SK-MEL-5 (cell line): ENCODE data around the gene TSHB. TPM values are rescaled to one million over a fixed set of nuclear protein-coding genes. Genes with fewer than 3 reads are reported as not detected.

Experiments
- DNase-seq: peaks from one replicate; pipeline ENCODE4 v3.0.0-alpha.2; 2016; ENCODE audit warnings: low read depth, low spot score
- in situ Hi-C: cut with HindIII; loops from 2 replicates; pipeline ENCODE4 v1.10.0; 2016; ENCODE audit warnings: low sequenced_read_pairs, high pct_unique_total_duplicates, low pct_unique_long_range_greater_than_20kb
- total RNA-seq: library from RNA; depleted of rRNA; stranded (reverse); fragments of >200 nt; shearing (Covaris generic); gene quantifications from 2 replicates; pipeline ENCODE4 v1.2.3, GENCODE V29; 2014; rRNA removed

Gene TSHB
- total RNA-seq, 1 experiment from 2014 or later = not detected

GRCh38 chr1:115076384-115076915, 46.8 kb downstream of the TSHB start:
- no peak for DNase-seq
- in situ Hi-C loops = no loop called here

- DNase-seq = no peak
- in situ Hi-C loops = no loop called here
Observed at GRCh38 chr1:115077286-115077983, 47.8 kb downstream of the TSHB start.

GRCh38 chr1:115077984-115078330, 48.3 kb downstream of the TSHB start:
- no peak for DNase-seq
- in situ Hi-C loops = no loop called here

DNA sequence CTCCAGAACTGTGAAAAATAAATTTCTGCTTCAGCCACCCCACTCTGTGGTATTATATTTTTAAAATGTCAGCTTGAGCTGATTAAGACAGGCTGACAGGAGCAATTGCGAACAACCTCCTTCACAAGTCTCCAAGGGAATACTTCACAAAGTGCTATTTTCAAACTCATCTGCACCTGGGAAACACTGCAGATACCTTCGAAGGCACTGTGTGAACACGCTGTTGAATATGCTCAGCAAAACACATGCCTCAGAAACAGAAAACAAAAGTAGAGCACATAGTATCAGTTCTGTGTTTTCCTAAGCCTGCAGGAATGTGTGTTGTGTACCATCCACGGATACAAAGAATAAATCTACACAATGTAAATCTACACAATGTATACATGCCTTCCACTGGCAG, 49.1 kb downstream of the TSHB start:
- in situ Hi-C loops = no loop called here
- no peak for DNase-seq

DNA sequence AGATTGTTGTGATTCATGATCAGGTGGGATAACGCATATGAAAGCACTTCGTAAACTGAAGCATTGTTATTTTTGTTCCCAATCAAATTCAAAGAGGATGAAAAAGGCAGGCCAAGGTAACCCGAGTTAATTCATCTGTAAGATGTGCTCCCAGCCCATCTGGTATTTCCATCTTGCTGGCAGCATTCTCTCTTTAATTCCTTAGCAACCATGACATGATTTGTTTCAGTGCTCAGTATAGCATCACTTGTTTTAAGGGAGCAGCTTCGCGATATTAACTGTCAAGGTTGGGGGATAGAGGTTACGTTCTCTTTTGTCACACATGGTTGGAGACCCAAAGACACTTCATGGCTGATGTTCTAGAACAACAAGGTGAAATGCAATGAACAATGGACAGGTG, 53.3 kb downstream of the TSHB start:
- no peak for DNase-seq
- in situ Hi-C loops = no loop called here

Other genes starting within 250 kb of the TSHB start
- gene SIKE1, start 249.1 kb upstream of the TSHB start, total RNA-seq = 48.1 and 54.0 TPM in 2 replicates
- gene SYCP1, start 175.0 kb upstream of the TSHB start, total RNA-seq = not detected in 2 replicates
- not detected in 2 replicates for gene TSPAN2, start 59.7 kb downstream of the TSHB start, total RNA-seq